HG02938 (cell line): ENCODE measurements around the gene SLC17A6.

Experiments
- ATAC-seq: cut with Tn5 transposase; IDR thresholded peaks from one replicate; pipeline ENCODE4 v1.9.1; 2021; ENCODE audit warnings: mild to moderate bottlenecking, moderate library complexity; ENCODE audit not compliant: unreplicated experiment

Gene SLC17A6

DNA sequence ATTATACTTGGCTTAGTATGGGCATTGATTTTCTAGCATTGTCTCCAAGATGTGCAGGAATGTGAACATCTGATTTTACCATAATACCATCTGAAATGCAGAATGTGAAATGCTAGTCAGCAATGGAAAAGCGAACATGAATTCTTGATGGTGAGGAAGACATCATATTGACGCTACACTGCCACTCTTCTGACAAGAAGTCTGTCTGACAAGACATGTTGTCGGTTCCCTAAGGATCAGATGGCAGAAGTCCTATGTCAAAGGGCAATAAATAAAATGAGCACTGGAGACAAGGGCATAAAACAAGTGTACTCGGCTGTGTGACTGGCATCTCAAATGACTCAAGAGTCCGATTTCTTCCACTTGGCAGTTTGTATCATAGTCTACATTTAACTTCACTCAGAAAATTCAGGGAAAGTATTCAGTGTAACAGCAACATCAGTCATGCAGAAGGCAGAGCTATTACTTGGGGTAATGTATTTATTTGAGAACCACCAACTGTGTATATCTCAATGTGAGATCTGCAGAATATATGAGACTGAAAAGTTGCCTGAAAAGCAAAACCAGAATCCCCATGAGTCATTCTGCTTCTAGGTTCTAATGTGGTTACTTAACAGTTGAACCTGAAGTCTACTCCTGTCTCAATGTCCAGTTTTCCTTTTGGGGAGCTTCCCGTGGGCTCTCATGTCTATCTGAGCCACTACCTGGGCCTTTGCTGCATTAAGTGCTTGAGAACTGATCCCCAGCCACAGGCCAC lies 51.5 kb downstream of the SLC17A6 start:
- ATAC-seq, result no peak

DNA sequence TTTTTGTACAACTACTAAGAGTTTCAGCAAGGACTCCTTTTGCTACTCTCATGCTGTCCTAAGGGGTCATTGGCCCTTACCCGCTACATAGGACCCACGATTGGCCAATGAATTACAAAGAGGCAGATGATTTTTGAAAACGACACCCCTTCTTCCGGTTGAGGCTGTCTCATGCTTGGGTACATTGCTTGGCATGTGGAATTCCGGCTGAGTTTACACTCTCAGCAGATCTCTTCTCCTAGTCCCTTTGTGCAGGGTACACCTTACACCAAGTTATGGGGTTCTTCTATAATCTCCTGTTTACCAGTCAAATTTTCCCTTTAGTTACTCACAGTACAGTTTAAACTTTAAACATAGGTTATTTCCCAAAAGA lies 52.1 kb downstream of the SLC17A6 start:
- no peak for ATAC-seq

DNA sequence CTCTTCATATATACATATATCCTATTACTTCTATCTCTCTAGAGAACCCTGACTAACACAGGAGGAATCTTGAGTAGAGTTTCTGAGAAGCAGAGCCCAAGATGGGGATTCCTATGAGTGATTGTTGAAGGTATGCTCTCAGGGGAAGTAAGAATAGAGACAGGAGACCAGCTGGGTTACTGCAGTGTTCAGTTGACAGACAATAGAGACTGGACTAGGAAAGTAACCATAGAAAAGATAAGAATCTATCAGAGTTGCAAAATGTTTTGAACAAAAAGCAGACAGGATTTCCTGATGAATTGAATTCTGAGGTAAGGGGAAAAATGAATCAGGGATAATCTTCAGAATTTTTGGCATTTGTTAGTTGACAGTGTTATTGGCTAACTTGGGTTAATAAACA lies 54.4 kb downstream of the SLC17A6 start:
- no peak for ATAC-seq

DNA sequence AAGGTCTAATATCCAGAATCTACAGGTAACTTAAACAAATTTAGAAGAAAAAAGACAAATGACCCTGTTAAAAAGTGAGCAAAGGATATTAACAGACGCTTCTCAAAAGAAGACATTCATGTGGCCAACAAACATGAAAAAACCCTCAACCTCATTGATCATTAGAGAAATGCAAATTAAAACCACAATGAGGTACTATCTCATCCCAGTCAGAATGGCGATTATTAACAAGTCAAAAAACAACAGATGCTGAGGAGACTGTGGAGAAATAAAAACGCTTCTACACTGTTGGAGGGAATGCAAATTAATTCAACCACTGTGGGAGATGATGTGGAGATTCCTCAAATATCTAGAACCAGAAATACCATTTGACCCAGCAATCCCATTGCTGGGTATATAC lies 67.2 kb downstream of the SLC17A6 start:
- peak; percentile 52 for ATAC-seq

DNA sequence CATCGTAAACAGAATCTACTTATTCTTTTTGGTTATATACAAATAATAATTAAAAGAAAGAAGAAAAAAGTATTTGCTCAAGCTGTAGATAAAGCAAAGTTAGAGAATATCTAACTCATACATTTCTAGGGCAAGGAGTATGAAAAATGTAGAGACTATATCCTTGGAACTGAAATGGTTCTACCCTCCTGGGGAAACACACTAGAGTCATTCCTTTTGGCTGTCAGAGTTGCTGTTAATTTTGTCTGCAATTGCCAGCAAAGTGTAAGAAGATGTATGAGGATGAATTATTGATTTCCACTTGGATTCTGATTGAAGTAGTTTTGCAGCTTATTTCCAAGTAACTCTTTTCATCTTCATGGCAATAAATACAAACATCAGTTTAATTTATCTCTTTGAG lies 69.1 kb downstream of the SLC17A6 start:
- ATAC-seq, result no peak

DNA sequence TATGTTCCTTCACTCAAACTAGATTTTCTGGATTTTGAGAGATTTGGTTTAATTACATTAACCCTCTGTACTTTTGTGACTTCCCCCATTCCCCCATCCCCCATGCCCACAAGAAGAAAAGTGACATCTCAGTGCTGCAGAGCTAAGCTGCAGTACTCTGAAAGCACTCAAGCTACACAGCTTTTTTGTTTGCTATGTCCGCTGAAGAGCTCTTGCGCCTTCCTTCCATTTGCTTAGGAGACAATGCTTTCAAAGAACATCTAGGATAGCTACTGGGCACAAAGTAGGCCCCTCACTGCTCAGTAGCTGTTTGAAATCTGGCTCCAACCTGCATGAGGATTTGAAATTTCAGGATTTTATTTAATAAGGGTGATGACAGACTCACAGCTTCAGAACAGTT lies 69.7 kb downstream of the SLC17A6 start:
- ATAC-seq, result no peak

DNA sequence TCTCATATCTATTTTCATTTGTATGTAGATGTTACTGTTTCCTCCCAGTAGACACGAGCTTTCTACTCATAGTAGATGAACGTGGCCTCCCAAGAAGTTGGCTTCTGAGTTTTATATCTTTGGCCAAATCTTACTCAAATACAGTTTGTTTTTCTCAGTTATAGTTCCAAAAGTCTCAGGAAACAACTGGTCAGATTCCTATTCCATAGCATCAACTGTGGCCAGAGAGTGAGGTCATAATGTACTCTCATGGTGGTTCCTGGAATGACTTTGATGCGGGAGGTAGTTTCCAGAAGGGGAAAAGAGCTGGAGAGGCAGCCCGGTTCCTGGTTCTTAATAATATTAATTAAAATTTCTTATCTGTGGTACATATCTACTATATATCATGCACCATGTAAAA lies 77.3 kb downstream of the SLC17A6 start:
- no peak for ATAC-seq

DNA sequence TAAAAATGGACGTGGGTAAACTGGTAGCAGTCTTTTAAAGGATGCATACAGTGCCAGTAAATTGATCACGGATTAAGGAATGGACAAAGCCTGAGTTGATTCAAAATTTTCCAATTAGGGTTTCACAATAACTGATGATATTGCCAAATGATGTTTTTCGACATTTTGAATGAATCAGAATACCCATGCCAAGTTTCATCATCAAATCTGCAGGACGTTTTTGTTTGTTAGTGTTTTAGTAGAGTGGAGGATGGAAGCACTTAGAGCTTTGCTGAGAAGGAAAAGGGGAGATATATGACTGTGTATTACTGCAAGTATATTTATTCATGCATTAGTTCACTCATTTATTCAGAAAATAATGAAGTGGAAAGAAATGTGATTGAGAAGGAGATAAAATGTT lies 78.3 kb downstream of the SLC17A6 start:
- no peak for ATAC-seq

DNA sequence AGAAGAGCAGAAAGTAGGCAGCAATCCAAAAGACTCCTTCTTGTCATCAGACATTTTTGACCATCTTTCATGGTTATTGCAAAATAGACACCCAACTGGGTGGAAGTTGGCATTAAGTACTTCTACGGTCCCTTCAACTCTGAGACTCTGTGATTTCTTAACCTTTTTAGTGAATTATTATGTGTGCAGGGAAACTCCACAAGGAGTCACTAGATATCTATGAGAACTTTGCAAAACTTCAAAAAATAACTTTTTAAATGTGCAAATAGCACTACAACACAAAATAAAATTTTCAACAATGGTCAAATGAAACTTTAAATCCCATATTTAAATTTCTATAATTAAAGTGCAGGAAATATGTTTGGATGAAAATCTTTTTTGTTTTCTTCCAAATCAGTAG lies 88.7 kb downstream of the SLC17A6 start:
- no peak for ATAC-seq
